Measurements from ENCODE around the gene SLC13A2.

GRCh38 chr17:28498652-28499363 is 25.4 kb downstream of the SLC13A2 start:
- no peak for TF ChIP-seq CTCF (IDR thresholded peaks at IDR 0.05)
- no peak for TF ChIP-seq POLR2A (IDR thresholded peaks at IDR 0.05)

Data from body of pancreas (tissue), 4 donors.